ENCODE measurements around the gene NOS1. TPM values are rescaled to one million over a fixed set of nuclear protein-coding genes. Genes with fewer than 3 reads are reported as not detected.
A peak's percentile ranks its signal among the peaks of the same experiment; 100 is the strongest.
"Not testable (repeated sequence)": the region's sequence is repeated elsewhere in the genome, so short reads cannot be mapped to it uniquely, and the experiment has no call there.

NOS1 gene
- polyA plus RNA-seq, 4 donors = under 0.01 to 0.79 (median 0.27) TPM; not detected in 1

- H3K27ac ChIP-seq (ENCODE audit: low read depth in 1 of 3, low read length in 2 of 3) = no peak overlapping the region
- no peaks in the 10 kb centered on the region for H3K9me3 ChIP-seq (ENCODE audit: control insufficient read depth in 2 of 2, insufficient read depth in 1 of 2, low read depth in 1 of 2, low read length in 1 of 2)
- FAIRE-seq = no peak
- no peaks in the 10 kb centered on the region for H3K36me3 ChIP-seq (ENCODE audit: control insufficient read depth in 3 of 3, insufficient read depth in 2 of 3, low read depth in 1 of 3, low read length in 3 of 3)
- peaks cover 0 to 5% (median 4%) of the 10 kb centered on the region in 3 donors for H3K27me3 ChIP-seq (ENCODE audit: control insufficient read depth in 3 of 3, insufficient read depth in 3 of 3, low read length in 3 of 3)
- no peak for DNase-seq
- H3K4me3 ChIP-seq (ENCODE audit: low read depth in 1 of 3, low read length in 3 of 3) = no peak overlapping the region
- H3K4me1 ChIP-seq (ENCODE audit: control insufficient read depth in 3 of 3, insufficient read depth in 2 of 3, low read depth in 1 of 3, low read length in 2 of 3) = no peaks in the 10 kb centered on the region
- 77 to 79% (median 78%) methylated on average over 11 of the region's 11 CpGs for WGBS, 3 donors
These were observed 129.7 kb downstream of the NOS1 start for GRCh38 chr12:117231750-117232149.

DNA sequence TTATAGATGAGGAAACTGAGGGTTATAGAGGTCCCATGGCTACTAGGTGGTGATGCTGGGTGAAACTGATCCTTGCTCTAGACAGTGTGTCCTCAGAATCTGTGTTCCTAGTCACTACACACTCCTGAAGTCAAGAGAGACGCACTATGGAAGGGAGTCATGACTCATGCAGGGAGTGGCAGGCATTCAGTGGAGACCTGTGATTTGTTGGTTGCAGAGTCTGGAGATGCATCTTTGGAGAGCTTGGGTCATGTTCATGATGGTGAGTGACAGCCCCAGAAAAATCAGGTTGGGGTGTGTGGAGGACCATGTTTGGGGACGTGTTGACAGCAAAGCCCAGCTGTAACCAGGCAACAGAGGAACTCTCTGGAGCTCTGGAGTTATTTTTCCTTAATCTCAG is 133.2 kb downstream of the NOS1 start:
- Histone ChIP-seq H3K4me3 (ENCODE audit: low read depth in 1 of 3, low read length in 3 of 3) (no peak overlapping the region), H3K27ac (ENCODE audit: low read depth in 1 of 3, low read length in 2 of 3) (no peak overlapping the region), H3K4me1 (ENCODE audit: control insufficient read depth in 3 of 3, insufficient read depth in 2 of 3, low read depth in 1 of 3, low read length in 2 of 3) (no peaks in the 10 kb centered on the region), H3K27me3 (ENCODE audit: control insufficient read depth in 3 of 3, insufficient read depth in 3 of 3, low read length in 3 of 3) (peaks cover 0 to 3% (median 2%) of the 10 kb centered on the region in 3 donors), H3K9me3 (ENCODE audit: control insufficient read depth in 2 of 2, insufficient read depth in 1 of 2, low read depth in 1 of 2, low read length in 1 of 2) (no peaks in the 10 kb centered on the region), H3K36me3 (ENCODE audit: control insufficient read depth in 3 of 3, insufficient read depth in 2 of 3, low read depth in 1 of 3, low read length in 3 of 3) (no peaks in the 10 kb centered on the region)
- FAIRE-seq (no peak), DNase-seq (peak in 1 of 2 donors; percentile 5)
- 19 to 47% (median 20%) methylated on average over 2 of the region's 2 CpGs for WGBS, 3 donors

DNA sequence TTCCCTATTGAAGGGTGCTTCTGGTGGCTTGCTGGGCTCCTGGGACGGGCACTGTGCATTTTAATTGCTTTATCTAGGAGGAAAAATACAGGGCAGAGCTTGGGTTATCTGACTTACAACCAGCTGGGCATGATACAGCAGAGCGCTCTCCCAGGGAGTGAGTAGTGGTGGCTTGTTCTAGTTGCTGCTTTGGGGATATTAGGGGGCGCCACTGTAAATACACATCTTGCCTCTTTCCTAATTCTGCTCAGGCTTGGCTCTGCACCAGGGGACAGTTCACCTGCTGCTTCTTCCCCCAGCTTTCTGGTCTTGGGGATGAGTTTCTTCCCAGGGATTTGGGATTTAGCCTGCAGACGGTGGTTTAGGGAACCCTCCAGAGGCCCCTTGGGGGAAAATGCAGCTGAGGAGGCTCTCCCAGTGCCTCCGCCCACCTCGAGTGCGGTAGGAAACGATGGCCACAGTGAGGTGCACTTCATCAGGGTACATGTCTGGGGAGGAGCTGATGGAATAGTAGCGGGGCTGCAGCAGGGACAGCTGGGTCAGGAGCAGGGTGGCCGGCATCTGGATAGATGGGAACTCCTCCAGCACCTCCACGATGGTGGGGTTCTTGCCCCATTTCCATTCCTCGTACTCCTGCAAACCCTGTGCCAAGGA is 134.3 kb downstream of the NOS1 start:
- H3K36me3 ChIP-seq (ENCODE audit: control insufficient read depth in 3 of 3, insufficient read depth in 2 of 3, low read depth in 1 of 3, low read length in 3 of 3) = no peaks in the 10 kb centered on the region
- H3K4me1 ChIP-seq (ENCODE audit: control insufficient read depth in 3 of 3, insufficient read depth in 2 of 3, low read depth in 1 of 3, low read length in 2 of 3) = no peaks in the 10 kb centered on the region
- no peak overlapping the region for H3K27ac ChIP-seq (ENCODE audit: low read depth in 1 of 3, low read length in 2 of 3)
- no peak overlapping the region for H3K4me3 ChIP-seq (ENCODE audit: low read depth in 1 of 3, low read length in 3 of 3)
- H3K9me3 ChIP-seq (ENCODE audit: control insufficient read depth in 2 of 2, insufficient read depth in 1 of 2, low read depth in 1 of 2, low read length in 1 of 2) = no peaks in the 10 kb centered on the region
- FAIRE-seq (no peak), DNase-seq (no peak)
- 50 to 51% (median 50%) methylated on average over 12 of the region's 12 CpGs for WGBS, 3 donors
- H3K27me3 ChIP-seq (ENCODE audit: control insufficient read depth in 3 of 3, insufficient read depth in 3 of 3, low read length in 3 of 3) = peaks cover 0 to 3% (median 2%) of the 10 kb centered on the region in 3 donors

GRCh38 chr12:117226505-117226904 is 134.9 kb downstream of the NOS1 start:
- H3K36me3 ChIP-seq (ENCODE audit: control insufficient read depth in 3 of 3, insufficient read depth in 2 of 3, low read depth in 1 of 3, low read length in 3 of 3) = no peaks in the 10 kb centered on the region
- 75 to 86% (median 77%) methylated on average over 10 of the region's 10 CpGs for WGBS, 3 donors
- H3K4me3 ChIP-seq (ENCODE audit: low read depth in 1 of 3, low read length in 3 of 3) = no peak overlapping the region
- peaks cover 0 to 3% (median 0%) of the 10 kb centered on the region in 3 donors for H3K27me3 ChIP-seq (ENCODE audit: control insufficient read depth in 3 of 3, insufficient read depth in 3 of 3, low read length in 3 of 3)
- FAIRE-seq (no peak), DNase-seq (no peak)
- no peak overlapping the region for H3K27ac ChIP-seq (ENCODE audit: low read depth in 1 of 3, low read length in 2 of 3)
- no peaks in the 10 kb centered on the region for H3K9me3 ChIP-seq (ENCODE audit: control insufficient read depth in 2 of 2, insufficient read depth in 1 of 2, low read depth in 1 of 2, low read length in 1 of 2)
- H3K4me1 ChIP-seq (ENCODE audit: control insufficient read depth in 3 of 3, insufficient read depth in 2 of 3, low read depth in 1 of 3, low read length in 2 of 3) = no peaks in the 10 kb centered on the region

- peaks cover 0 to 3% (median 0%) of the 10 kb centered on the region in 3 donors for H3K27me3 ChIP-seq (ENCODE audit: control insufficient read depth in 3 of 3, insufficient read depth in 3 of 3, low read length in 3 of 3)
- H3K27ac ChIP-seq (ENCODE audit: low read depth in 1 of 3, low read length in 2 of 3) = no peak overlapping the region
- no peak overlapping the region for H3K4me3 ChIP-seq (ENCODE audit: low read depth in 1 of 3, low read length in 3 of 3)
- no peaks in the 10 kb centered on the region for H3K4me1 ChIP-seq (ENCODE audit: control insufficient read depth in 3 of 3, insufficient read depth in 2 of 3, low read depth in 1 of 3, low read length in 2 of 3)
- FAIRE-seq (no peak), DNase-seq (no peak)
- no peaks in the 10 kb centered on the region for H3K36me3 ChIP-seq (ENCODE audit: control insufficient read depth in 3 of 3, insufficient read depth in 2 of 3, low read depth in 1 of 3, low read length in 3 of 3)
- H3K9me3 ChIP-seq (ENCODE audit: control insufficient read depth in 2 of 2, insufficient read depth in 1 of 2, low read depth in 1 of 2, low read length in 1 of 2) = no peaks in the 10 kb centered on the region
- WGBS, 3 donors = 77 to 82% (median 81%) methylated on average over 6 of the region's 6 CpGs
These were observed 136.2 kb downstream of the NOS1 start for GRCh38 chr12:117225179-117225578.

DNA sequence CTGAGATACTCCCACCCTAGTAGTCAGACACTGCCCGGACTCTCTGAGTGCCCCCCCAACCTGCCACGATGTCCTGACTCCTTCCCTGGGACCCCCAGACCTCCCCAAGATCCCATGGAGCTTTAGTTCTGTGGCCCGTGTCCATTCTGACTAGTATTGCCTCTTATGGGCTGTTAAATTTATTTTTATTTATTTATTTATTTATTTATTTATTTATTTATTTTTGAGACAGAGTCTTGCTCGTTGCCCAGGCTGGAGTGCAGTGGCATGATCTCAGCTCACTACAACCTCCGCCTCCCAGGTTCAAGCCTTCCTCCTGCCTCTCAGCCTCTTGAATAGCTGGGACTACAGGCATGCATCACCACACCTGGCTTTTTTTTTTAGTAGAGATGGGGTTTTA is 140.5 kb downstream of the NOS1 start:
- H3K27me3 ChIP-seq (ENCODE audit: control insufficient read depth in 3 of 3, insufficient read depth in 3 of 3, low read length in 3 of 3); FAIRE-seq; H3K36me3 ChIP-seq (ENCODE audit: control insufficient read depth in 3 of 3, insufficient read depth in 2 of 3, low read depth in 1 of 3, low read length in 3 of 3); DNase-seq; H3K27ac ChIP-seq (ENCODE audit: low read depth in 1 of 3, low read length in 2 of 3); H3K4me1 ChIP-seq (ENCODE audit: control insufficient read depth in 3 of 3, insufficient read depth in 2 of 3, low read depth in 1 of 3, low read length in 2 of 3); H3K4me3 ChIP-seq (ENCODE audit: low read depth in 1 of 3, low read length in 3 of 3); H3K9me3 ChIP-seq (ENCODE audit: control insufficient read depth in 2 of 2, insufficient read depth in 1 of 2, low read depth in 1 of 2, low read length in 1 of 2): not testable (repeated sequence)
- 59 to 78% (median 69%) methylated on average over 5 of the region's 5 CpGs for WGBS, 3 donors

GRCh38 chr12:117218149-117218548 is 143.3 kb downstream of the NOS1 start:
- no peak for DNase-seq
- WGBS, 3 donors = 66 to 79% (median 76%) methylated on average over 7 of the region's 7 CpGs
- no peaks in the 10 kb centered on the region for H3K36me3 ChIP-seq (ENCODE audit: control insufficient read depth in 3 of 3, insufficient read depth in 2 of 3, low read depth in 1 of 3, low read length in 3 of 3)
- no peak for FAIRE-seq
- H3K4me3 ChIP-seq (ENCODE audit: low read depth in 1 of 3, low read length in 3 of 3) = no peak overlapping the region
- no peak overlapping the region for H3K27ac ChIP-seq (ENCODE audit: low read depth in 1 of 3, low read length in 2 of 3)
- peaks cover 0 to 4% (median 0%) of the 10 kb centered on the region in 3 donors for H3K27me3 ChIP-seq (ENCODE audit: control insufficient read depth in 3 of 3, insufficient read depth in 3 of 3, low read length in 3 of 3)
- no peaks in the 10 kb centered on the region for H3K4me1 ChIP-seq (ENCODE audit: control insufficient read depth in 3 of 3, insufficient read depth in 2 of 3, low read depth in 1 of 3, low read length in 2 of 3)
- no peaks in the 10 kb centered on the region for H3K9me3 ChIP-seq (ENCODE audit: control insufficient read depth in 2 of 2, insufficient read depth in 1 of 2, low read depth in 1 of 2, low read length in 1 of 2)

- 73 to 82% (median 78%) methylated on average over 5 of the region's 5 CpGs for WGBS, 3 donors
- Histone ChIP-seq H3K9me3 (ENCODE audit: control insufficient read depth in 2 of 2, insufficient read depth in 1 of 2, low read depth in 1 of 2, low read length in 1 of 2) (no peaks in the 10 kb centered on the region), H3K27ac (ENCODE audit: low read depth in 1 of 3, low read length in 2 of 3) (no peak overlapping the region), H3K4me1 (ENCODE audit: control insufficient read depth in 3 of 3, insufficient read depth in 2 of 3, low read depth in 1 of 3, low read length in 2 of 3) (no peaks in the 10 kb centered on the region), H3K36me3 (ENCODE audit: control insufficient read depth in 3 of 3, insufficient read depth in 2 of 3, low read depth in 1 of 3, low read length in 3 of 3) (no peaks in the 10 kb centered on the region), H3K27me3 (ENCODE audit: control insufficient read depth in 3 of 3, insufficient read depth in 3 of 3, low read length in 3 of 3) (peaks cover 0 to 7% (median 3%) of the 10 kb centered on the region in 3 donors), H3K4me3 (ENCODE audit: low read depth in 1 of 3, low read length in 3 of 3) (no peak overlapping the region)
- DNase-seq (no peak), FAIRE-seq (no peak)
These were observed 144.7 kb downstream of the NOS1 start for GRCh38 chr12:117216686-117217085.

GRCh38 chr12:117214797-117215196 is 146.6 kb downstream of the NOS1 start:
- DNase-seq (no peak), FAIRE-seq (no peak)
- no peaks in the 10 kb centered on the region for H3K4me1 ChIP-seq (ENCODE audit: control insufficient read depth in 3 of 3, insufficient read depth in 2 of 3, low read depth in 1 of 3, low read length in 2 of 3)
- 58 to 79% (median 70%) methylated on average over 10 of the region's 10 CpGs for WGBS, 3 donors
- H3K9me3 ChIP-seq (ENCODE audit: control insufficient read depth in 2 of 2, insufficient read depth in 1 of 2, low read depth in 1 of 2, low read length in 1 of 2) = no peaks in the 10 kb centered on the region
- H3K36me3 ChIP-seq (ENCODE audit: control insufficient read depth in 3 of 3, insufficient read depth in 2 of 3, low read depth in 1 of 3, low read length in 3 of 3) = no peaks in the 10 kb centered on the region
- H3K27ac ChIP-seq (ENCODE audit: low read depth in 1 of 3, low read length in 2 of 3) = no peak overlapping the region
- peaks cover 0 to 5% (median 3%) of the 10 kb centered on the region in 3 donors for H3K27me3 ChIP-seq (ENCODE audit: control insufficient read depth in 3 of 3, insufficient read depth in 3 of 3, low read length in 3 of 3)
- H3K4me3 ChIP-seq (ENCODE audit: low read depth in 1 of 3, low read length in 3 of 3) = no peak overlapping the region
